Measurements from ENCODE around the gene PHF14.
"Not testable (repeated sequence)": the region's sequence is repeated elsewhere in the genome, so short reads cannot be mapped to it uniquely, and the experiment has no call there.

The PHF14 gene

DNA sequence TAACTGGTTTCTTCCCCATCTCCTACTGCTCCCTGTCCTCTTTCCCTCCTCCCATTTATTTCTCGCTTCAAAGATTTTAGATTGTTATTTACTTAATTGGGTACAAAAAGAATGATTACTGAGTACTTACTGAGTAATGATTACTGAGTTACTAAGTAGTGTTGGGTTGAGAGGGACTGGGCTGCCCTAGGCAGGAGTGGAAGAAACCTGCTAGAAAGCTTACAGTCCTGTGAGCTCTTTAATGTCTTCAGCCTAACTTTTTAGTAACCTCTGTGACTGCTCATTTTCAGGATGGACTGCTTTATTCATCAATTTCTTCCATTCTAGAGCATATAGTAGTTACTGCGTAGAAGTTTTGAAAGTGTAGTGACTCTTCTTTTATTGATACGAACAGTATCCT lies 7.6 kb downstream of the PHF14 start:
- DNase-seq (ENCODE audit: low read depth) = no peak

DNA sequence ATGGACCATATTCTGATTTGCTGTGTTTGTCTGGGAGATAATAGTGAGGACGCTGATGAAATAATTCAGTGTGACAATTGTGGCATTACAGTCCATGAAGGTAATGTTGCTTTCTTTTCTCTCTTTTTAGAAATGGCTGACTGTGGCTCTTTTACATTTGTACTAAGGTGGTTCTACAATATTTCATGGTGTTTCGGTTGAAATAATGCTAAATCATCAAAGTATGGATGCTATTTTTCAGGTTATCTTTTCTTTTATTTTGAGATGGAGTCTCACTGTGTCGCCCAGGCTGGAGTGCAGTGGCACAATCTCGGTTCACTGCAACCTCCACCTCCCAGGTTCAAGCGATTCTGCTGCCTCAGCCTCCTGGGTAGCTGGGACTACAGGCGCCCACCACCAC lies 17.1 kb downstream of the PHF14 start:
- DNase-seq (ENCODE audit: low read depth) = not testable (repeated sequence)

DNA sequence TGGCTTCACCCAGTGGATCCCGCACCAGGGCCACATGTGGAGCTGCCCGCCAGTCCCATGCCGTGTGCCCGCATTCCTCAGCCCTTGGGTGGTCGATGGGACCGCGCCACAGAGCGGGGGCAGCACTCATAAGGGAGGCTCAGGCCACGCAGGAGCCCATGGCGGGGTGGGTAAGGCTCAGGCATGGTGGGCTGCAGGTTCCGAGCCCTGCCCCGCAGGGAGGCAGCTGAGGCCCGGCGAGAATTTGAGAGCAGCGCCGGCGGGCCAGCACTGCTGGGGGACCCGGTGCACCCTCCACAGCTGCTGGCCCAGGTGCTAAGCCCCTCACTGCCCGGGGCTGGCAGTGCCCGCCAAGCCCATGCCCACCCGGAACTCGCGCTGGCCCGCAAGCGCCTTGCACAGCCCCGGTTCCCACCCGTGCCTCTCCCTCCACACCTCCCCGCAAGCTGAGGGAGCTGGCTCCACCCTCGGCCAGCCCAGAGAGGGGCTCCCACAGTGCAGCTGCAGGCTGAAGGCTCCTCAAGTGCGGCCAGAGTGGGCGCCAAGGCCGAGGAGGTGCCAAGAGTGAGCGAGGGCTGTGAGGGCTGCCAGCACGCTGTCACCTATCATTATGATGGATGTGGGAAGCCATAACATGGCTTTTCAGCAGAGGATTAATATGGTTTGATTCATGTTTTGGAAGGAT lies 22.0 kb downstream of the PHF14 start:
- DNase-seq (ENCODE audit: low read depth) = not testable (repeated sequence)

DNA sequence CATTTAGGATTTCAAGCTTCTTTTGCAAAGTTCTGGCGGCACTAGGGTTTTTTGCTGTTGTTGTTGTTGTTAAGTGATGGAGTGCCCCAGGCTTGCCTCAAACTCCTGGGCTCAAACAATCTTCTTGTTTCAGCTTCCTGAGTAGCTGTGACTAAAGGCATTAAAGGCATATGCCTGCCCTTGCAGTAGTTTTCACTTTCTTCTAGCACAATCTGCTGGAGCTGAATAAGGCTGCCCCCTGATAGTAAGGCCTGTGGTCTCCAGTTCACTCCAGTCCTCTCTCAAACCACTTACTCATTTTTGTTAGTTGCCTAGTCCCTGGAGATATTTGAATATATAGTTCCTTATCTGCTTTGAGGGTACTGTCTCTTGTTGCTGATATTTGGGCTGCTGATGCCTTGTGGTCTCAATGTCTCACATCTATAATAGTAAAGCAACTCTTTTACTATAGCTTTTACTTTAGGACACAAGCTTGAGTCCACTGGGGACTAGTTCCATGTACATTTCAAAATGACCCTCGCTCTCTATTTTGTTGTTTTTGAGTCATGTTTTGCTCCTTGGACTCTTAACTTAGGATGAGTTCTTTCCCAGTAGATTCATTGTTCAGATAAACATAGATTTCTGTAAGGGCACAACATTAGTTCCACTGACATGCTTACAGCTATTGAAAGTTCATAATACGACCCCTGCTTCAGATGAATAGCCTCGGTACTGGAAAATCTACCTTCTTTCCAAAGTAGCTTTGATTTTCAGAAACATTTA lies 25.5 kb downstream of the PHF14 start:
- no peak for DNase-seq (ENCODE audit: low read depth)

DNA sequence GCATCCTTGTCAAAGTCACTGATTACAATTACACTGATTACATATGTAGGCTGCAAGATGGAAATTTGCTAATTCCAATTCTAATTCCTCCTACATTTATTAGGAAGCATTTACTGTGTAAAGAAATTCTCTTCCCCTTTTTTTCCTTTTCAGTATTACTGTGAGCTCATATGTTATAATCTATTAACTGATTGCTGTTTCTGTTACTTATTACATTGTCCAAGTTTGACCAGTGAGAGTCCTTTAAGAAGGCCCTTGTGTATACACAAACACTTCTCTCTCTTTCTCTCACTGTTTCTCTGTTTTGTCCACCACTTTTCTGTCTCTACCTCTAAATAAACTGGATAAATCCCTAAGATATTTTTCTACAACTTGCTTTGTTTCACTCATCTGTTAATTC lies 31.5 kb downstream of the PHF14 start:
- no peak for DNase-seq (ENCODE audit: low read depth)

DNA sequence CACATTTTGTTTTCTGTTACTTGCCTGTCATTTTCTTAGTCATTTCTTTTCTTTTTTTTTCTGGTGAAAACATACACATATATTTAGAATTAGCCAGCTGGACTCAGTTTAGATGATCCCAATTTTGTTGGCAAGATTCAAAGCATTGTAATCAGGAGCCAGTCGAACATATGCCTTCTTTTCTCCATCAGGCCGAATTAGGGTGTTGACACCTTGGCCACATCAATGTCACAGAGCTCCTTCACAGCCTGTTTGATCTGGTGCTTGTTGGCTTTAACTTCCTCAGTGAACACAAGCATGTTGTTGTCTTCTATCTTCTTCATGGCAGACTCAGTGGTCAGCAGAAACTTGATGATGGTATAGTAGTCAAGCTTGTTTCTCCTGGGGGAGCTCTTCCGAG lies 32.6 kb downstream of the PHF14 start:
- DNase-seq (ENCODE audit: low read depth) = no peak

DNA sequence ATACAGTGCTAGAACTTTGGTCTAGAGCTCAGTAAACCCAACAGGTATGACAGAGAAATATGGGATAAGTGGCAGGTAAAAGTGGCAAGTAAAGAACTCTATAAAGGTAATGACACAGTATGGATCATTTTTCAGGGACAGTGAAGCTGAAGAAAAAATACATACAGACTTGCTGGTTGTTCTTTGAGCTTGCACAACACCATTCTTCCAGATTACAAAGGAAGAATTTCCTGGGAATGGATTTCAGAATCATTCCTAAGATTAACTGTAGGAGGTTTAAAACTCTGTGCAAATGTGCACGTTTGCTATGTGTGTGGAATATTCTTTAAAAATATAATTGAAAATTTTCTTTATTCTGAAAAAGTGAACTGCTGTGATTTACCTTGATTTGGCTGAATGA lies 36.0 kb downstream of the PHF14 start:
- DNase-seq (ENCODE audit: low read depth) = no peak

DNA sequence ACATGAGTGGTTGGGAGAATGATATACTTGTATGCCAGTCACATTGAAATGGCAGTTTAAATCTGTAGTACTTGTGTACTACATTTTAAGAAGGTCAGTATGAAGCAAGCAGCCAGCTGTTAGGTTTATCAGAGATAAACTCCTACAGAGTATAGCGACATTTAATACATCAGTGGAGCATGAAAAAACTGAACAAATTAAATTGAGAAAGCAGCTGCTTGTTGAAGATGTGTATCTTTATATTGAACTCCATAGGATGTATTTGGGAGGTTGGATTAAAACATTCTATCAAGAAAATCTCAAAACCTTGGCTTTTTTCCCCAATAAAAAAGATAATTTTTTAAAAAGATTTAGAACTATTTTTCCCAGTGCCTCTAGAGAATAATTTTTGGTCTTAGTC lies 47.8 kb downstream of the PHF14 start:
- no peak for DNase-seq (ENCODE audit: low read depth)

DNA sequence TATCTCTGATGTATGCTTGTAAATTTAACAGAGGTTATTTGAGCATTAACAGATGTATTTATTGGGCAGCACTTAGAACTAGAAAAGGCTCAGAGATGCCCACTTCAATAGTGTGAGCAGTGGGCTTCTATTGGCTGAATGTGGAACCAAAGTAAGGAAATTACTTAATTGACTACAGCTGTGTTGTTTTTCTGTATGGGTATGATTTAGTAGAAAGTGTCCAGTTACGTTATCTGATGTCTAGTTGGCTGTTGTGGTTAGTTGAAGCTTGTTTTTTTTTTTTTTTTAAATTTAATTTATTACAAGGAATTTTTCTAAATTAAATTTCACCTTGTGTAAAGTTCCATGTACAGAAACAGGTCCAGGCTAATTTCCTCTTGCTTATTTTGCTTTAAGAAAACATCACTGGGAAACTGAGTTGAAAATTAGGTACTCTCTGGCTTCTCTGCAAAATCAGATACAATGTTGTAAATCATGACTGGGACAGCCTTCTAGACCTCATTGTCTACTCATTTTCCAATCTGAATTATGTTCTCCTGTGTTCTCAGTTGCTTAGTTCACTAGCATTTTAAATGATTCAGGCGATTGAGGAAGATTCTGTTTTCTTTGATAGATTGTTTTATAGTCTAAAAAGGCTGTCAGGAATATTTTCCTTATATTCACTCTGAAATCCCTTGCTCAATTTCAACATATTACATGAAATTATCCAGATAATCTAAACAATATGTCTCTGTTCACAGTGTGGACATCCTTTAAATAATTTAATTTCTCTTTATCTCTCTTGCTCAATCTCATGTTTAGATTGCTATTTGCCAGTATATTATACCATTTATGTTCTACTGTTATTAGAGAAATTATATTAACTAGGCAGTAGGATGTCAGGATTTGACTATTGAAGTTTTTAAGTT lies 53.0 kb downstream of the PHF14 start:
- no peak for DNase-seq (ENCODE audit: low read depth)

DNA sequence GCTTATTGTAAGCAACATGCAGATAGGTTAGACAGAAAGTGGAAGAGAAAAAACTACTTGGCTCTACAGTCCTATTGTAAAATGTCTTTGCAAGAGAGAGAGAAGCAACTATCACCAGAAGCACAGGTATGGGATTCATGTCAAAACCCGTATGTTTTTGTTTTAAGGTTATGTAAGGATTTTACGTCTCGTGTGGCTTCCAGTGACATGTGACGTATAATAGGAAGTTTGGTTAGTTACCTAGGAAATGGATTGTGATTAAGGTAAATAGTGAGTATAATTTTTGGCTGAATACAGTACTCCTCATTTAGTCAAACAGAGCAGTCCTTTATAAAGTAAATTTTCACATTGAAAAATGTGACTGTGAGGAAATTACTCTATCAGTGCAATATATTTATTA lies 62.0 kb downstream of the PHF14 start:
- DNase-seq (ENCODE audit: low read depth) = no peak

DNA sequence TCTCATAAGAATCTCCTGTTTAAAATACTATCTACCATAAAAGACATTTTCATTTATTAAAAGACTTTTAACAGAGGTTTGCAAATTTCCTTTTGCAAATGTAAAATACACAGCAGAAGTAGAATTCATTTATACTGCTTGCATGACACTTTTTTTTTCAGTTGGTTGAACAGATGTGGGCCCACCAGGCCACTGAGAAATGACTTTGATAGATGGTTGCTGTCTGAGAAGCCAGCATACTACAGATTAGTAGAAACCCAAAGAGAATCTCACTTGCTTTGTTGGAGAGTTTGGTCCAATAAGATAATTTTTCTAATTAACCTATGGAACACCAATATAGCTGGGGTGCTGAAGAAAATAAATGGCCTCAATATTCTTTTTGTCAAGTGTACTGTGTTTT lies 66.3 kb downstream of the PHF14 start:
- DNase-seq (ENCODE audit: low read depth) = no peak

DNA sequence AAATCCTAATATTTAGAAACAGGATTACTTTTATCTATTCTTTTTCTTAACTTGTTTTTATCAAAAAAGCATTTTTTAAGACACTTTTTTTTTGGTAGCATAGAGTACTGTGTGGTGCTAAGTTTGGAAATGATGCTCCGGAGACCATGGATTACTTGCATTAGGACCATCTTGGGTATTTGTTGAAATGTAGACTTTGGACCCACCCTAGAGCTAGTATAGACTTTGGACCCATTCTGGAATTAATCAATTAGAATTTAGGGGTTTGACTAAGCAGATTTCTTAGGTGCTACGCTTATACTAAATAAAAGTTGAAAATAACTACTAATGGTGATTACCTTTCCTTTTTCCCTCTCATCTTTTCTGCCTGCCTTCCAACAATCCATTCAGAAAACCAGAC lies 80.4 kb downstream of the PHF14 start:
- no peak for DNase-seq (ENCODE audit: low read depth)

DNA sequence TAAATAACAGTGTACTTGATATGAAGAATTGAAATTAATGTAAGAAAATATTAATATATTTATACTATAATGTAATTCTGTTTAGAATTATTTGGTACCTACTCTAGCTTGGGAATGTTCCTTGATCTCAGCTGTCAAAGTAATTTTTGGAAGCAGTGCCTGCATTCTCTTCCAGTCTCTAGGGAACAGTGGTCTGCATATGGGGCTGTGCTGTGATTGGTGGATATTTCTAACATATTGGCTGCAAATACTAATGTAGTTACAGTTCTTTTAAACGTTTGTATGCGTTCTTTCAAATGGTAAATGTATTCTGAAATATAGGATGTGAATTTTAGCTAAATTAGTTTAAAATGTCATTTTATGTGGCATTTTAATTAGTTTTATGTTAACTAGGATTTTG lies 87.2 kb downstream of the PHF14 start:
- DNase-seq (ENCODE audit: low read depth) = no peak

DNA sequence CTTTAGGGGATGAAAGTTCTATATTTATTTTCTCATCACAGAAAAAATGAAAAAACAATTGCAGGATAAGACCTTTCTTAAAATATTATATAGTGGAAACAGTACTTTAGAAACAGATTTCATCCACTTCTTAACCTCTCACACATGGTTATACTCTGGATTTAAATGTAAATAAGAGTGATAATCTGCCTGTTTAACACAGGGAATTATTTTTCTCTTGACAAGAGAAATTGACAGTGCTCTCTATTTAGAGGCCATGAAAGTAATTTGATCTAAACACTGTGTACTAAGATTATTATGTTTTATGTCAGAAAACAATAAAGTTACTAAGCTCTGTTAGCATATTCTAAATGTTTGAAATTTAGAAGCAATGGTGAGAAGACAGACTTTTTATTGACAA lies 88.4 kb downstream of the PHF14 start:
- DNase-seq (ENCODE audit: low read depth) = no peak

DNA sequence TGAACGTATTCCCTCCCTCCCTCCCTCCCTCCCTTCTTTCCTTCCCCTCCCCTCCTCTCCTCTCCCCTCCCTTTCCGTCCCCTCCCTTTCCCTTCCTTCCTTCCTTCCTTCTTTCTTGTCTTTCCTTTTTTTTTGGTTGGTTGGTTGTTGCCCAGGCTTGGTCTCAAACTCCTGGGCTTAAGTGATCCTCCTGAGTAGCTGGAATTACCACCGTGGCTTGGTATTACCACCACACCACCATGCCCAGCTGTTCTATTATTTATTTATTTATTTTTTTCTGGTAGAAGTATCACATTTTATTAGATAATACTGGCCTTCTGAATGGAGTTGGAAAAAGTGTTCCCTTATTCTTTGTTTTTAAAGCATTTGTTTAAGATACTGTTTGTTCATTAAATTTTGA lies 95.9 kb downstream of the PHF14 start:
- DNase-seq (ENCODE audit: low read depth) = no peak

DNA sequence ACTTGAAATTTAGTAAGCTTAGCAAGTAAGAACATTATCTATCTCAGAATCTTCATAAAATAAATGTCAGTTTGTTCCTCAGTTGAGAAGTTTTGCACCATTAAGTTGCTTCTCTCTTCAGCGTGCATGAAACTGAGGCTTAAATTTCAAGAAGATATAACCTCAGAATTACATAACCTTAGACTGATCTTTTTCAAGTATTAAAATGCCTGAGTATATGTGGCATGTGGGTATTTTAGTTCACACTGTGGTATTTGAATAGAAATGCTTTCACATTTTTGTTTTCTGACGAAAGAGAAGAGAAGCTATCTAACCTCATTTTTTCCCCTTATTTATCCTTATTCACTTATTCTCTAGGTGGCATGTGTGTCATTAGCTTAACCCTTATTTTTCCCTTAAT lies 104.1 kb downstream of the PHF14 start:
- DNase-seq (ENCODE audit: low read depth) = no peak

DNA sequence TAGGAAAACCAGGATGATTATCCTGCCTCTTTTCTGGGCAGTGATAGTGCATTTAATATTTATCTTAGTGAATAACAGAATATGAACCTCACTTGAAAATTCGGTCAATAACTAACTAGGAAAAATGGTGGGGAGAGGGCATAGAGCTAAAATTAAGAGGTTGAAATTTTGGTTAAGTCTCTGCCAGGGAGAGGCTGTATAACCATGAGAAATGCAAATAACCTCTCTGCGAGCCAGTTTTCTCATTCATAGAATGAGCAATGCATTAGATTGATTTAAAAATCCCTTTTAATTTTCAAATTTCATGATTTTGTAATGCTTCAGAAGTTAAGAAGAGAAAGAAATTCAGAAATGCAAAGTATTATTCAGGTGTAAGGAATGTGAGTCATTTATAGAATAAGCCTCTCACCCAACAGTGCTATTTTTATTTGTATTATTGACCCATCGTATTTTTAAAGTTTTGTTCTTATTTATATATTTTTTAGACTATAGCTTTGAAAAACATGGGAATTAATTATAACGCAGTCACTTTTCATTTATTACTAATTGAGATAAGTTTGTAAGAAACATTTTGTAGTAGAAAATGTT lies 104.7 kb downstream of the PHF14 start:
- no peak for DNase-seq (ENCODE audit: low read depth)

DNA sequence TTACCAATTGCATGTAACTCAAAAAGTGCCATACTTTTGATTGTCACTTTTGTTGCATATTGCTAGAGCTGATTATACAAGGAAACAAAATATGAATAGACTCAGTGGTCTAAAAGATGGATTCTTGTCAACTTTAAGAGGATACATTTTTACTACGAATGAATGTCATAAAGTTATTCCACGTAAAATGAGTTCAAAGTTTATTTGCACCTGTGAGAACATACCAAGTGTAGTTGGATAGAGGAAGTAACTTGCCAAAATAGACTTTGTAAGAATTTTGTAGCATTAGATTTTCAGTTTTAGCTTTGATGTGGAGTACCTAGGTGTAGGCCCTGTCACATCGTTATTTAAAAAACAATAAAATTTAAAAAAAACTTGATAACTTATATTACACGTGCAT lies 106.2 kb downstream of the PHF14 start:
- no peak for DNase-seq (ENCODE audit: low read depth)

DNA sequence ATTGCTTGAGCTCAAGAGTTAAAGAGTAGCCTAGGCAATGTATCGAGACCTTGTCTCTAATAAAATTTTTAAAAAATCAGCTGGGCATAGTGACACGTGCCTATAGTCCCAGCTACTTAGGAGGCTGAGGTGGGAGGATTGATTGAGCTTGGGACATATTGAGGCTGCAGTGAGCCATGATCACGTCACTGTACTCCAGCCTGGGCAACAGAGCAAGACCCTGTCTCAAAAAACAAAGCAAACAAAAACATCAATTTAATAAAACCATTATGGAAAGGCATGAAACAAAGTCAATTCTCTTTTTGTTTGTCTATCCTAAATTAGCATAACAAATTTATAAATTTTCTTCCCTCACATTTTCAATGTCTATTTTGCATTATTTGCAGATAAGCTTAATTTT lies 108.4 kb downstream of the PHF14 start:
- no peak for DNase-seq (ENCODE audit: low read depth)

DNA sequence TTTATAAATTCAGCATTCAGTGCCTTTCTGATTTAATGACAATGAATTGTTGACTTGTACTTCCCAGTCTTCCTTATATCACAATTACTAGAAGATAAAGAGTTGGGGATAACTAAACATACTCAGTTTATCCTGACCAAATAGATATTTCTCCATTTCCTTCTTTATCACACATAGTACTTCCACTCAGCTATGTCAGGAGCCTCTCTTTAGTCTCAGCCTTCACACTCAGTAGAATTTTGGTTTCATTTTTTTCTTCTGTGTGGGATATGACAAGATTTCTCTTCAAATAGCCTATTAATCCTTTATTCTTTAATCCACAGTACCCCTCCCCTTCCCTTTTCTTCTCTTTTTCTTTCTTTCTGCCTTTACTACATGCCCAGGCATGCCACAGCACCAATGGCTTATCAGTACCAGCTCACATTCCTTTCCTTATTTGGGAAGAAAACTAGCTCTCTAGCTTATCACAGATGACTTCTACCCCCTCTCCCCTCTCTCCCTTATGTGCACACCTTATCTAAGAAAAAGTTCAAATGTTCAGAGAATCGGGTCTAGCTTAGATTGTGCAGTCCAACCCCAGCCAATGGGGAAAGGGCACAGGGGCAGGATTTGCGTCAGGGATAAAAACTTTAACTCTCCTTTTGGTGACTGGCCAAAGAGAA lies 109.0 kb downstream of the PHF14 start:
- DNase-seq (ENCODE audit: low read depth) = no peak

DNA sequence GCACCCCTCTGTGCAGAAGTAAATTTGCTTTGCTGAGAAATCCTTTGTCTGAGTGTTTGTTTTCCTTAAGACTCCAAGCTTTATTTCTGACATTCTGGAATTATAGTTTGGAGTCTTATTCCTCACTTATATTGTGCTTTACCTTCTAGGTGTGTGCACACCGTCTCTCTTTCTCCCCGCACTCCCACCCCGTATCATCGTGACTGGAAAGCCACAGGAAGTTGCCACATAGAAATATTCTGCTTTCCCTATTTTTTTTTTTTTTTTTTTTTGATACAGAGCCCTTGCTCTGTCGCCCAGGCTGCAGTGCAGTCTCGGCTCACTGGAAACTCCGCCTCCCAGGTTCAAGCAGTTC lies 109.5 kb downstream of the PHF14 start:
- no peak for DNase-seq (ENCODE audit: low read depth)

DNA sequence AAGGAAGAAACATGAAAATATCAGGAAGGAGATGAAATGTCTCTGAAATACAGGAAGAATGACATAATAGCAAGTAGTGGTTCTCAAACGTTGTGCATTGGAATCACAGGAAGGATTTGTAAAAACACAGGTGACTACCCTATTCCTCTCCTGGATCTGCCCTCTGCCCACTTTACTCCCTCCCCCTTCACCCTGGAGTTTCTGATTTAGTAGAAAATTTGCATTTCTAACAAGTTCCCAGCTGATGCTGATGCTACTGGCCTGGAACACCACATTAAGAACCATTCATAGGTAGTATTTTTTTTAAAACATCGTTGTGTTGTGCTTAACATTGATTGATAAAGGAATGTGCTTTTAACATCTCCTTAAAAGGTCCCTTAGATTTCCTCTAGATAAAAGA lies 130.9 kb downstream of the PHF14 start:
- DNase-seq (ENCODE audit: low read depth) = no peak

Data from T follicular helper cell (primary cell).